H9 (cell line): ENCODE results near the gene AMH. TPM values are rescaled to one million over a fixed set of nuclear protein-coding genes. Genes with fewer than 3 reads are reported as not detected.

Experiments used
- DNase-seq: peaks from one replicate; pipeline ENCODE4 v3.0.0-alpha.2; 2017
- H2AFZ ChIP-seq: one replicate; pipeline ENCODE4 v1.6.1; 2013; ENCODE audit warnings: mild to moderate bottlenecking, low read length, control low read depth, moderate library complexity
- H2AK5ac ChIP-seq: 2 replicates; pipeline ENCODE4 v1.6.1; 2013; ENCODE audit warnings: low read length, control low read depth, mixed read lengths; ENCODE audit not compliant: insufficient read length
- H2BK120ac ChIP-seq: one replicate; pipeline ENCODE4 v1.6.1; 2013; ENCODE audit warnings: low read depth, mild to moderate bottlenecking, low read length, control low read depth, inconsistent platforms; ENCODE audit not compliant: poor library complexity, severe bottlenecking
- H2BK12ac ChIP-seq: 2 replicates; pipeline ENCODE4 v1.6.1; 2013; ENCODE audit warnings: low read length, control low read depth, mixed read lengths, low read depth; ENCODE audit not compliant: insufficient read length
- H2BK15ac ChIP-seq: 2 replicates; pipeline ENCODE4 v1.6.1; 2013; ENCODE audit warnings: low read depth, low read length, control low read depth
- H2BK20ac ChIP-seq: one replicate; pipeline ENCODE4 v1.6.1; 2013; ENCODE audit warnings: low read depth, mild to moderate bottlenecking, low read length, control low read depth, inconsistent platforms; ENCODE audit not compliant: poor library complexity, severe bottlenecking
- H2BK5ac ChIP-seq: 2 replicates; pipeline ENCODE4 v1.6.1; 2013; ENCODE audit warnings: low read length, control low read depth, mixed read lengths; ENCODE audit not compliant: insufficient read length
- H3K14ac ChIP-seq: 2 replicates; pipeline ENCODE4 v1.6.1; 2013; ENCODE audit warnings: low read length, control low read depth; ENCODE audit not compliant: insufficient read depth
- H3K18ac ChIP-seq: 2 replicates; pipeline ENCODE4 v1.6.1; 2013; ENCODE audit warnings: low read depth, mild to moderate bottlenecking, mixed read lengths, low read length, control low read depth; ENCODE audit not compliant: insufficient read length
- H3K23ac ChIP-seq: 2 replicates; pipeline ENCODE4 v1.6.1; 2013; ENCODE audit warnings: low read length, control low read depth, mixed read lengths, low read depth; ENCODE audit not compliant: insufficient read length
- H3K23me2 ChIP-seq: 2 replicates; pipeline ENCODE4 v1.6.1; 2013; ENCODE audit warnings: low read depth, mild to moderate bottlenecking, mixed read lengths, low read length, control low read depth; ENCODE audit not compliant: insufficient read length, poor library complexity, severe bottlenecking
- H3K27ac ChIP-seq: 2 replicates; pipeline ENCODE4 v1.5.1; 2013; ENCODE audit warnings: low read length, control low read depth, mixed read lengths, low read depth; ENCODE audit not compliant: insufficient read length
- H3K27me3 ChIP-seq: 2 replicates; pipeline ENCODE4 v1.6.1; 2013; ENCODE audit warnings: low read length, control low read depth, inconsistent platforms; ENCODE audit not compliant: insufficient read depth
- H3K4ac ChIP-seq: 2 replicates; pipeline ENCODE4 v1.6.1; 2013; ENCODE audit warnings: low read depth, mild to moderate bottlenecking, control low read depth, inconsistent platforms, low read length, moderate library complexity
- H3K4me1 ChIP-seq: 2 replicates; pipeline ENCODE4 v1.6.1; 2013; ENCODE audit warnings: low read length, control low read depth, inconsistent platforms; ENCODE audit not compliant: insufficient read depth
- H3K4me2 ChIP-seq: 2 replicates; pipeline ENCODE4 v1.6.1; 2013; ENCODE audit warnings: low read length, control low read depth, mixed read lengths; ENCODE audit not compliant: insufficient read length, insufficient read depth
- H3K56ac ChIP-seq: 2 replicates; pipeline ENCODE4 v1.6.1; 2013; ENCODE audit warnings: low read depth, mild to moderate bottlenecking, mixed read lengths, low read length, control low read depth; ENCODE audit not compliant: insufficient read length
- H3K79me1 ChIP-seq: 2 replicates; pipeline ENCODE4 v1.6.1; 2013; ENCODE audit warnings: low read depth, mild to moderate bottlenecking, moderate library complexity, low read length, control low read depth, inconsistent platforms; ENCODE audit not compliant: insufficient read depth, poor library complexity, severe bottlenecking
- H3K79me2 ChIP-seq: 2 replicates; pipeline ENCODE4 v1.6.1; 2013; ENCODE audit warnings: low read length, control low read depth, inconsistent platforms; ENCODE audit not compliant: insufficient read depth
- H3K9ac ChIP-seq: 2 replicates; pipeline ENCODE4 v1.6.1; 2013; ENCODE audit warnings: low read length, control low read depth, mixed read lengths; ENCODE audit not compliant: insufficient read length; ENCODE audit errors: extremely low read depth
- H3K9me3 ChIP-seq: one replicate; pipeline ENCODE4 v1.6.1; 2013; ENCODE audit warnings: low read depth, low read length, inconsistent platforms; ENCODE audit not compliant: control insufficient read depth
- H3T11ph ChIP-seq: one replicate; pipeline ENCODE4 v1.6.1; 2013; ENCODE audit warnings: mild to moderate bottlenecking, low read length, control low read depth, inconsistent platforms
- H4K20me1 ChIP-seq: one replicate; pipeline ENCODE4 v1.6.1; 2013; ENCODE audit not compliant: control insufficient read depth, insufficient read length, insufficient read depth
- H4K5ac ChIP-seq: 2 replicates; pipeline ENCODE4 v1.6.1; 2013; ENCODE audit warnings: low read depth, mild to moderate bottlenecking, mixed read lengths, low read length, control low read depth; ENCODE audit not compliant: insufficient read length
- H4K8ac ChIP-seq: replicated peaks from 2 replicates; pipeline ENCODE4 v1.6.1; 2013; ENCODE audit warnings: low read length, control low read depth, mixed read lengths, low read depth; ENCODE audit not compliant: insufficient read length
- H4K91ac ChIP-seq: 2 replicates; pipeline ENCODE4 v1.6.1; 2013; ENCODE audit warnings: low read depth, mild to moderate bottlenecking, moderate library complexity, mixed read lengths, low read length, control low read depth; ENCODE audit not compliant: insufficient read length
- H3K27ac Mint-ChIP-seq, 3 experiments: 2 replicates in 2 of 3; 3 replicates in 1 of 3; pipeline ENCODE4 v1.8.0; 2020 to 2021; ENCODE audit warnings: mixed read lengths in 3 of 3, mild to moderate bottlenecking in 1 of 3, moderate library complexity in 1 of 3
- H3K27me3 Mint-ChIP-seq: 2 replicates; pipeline ENCODE4 v1.8.0; 2021; ENCODE audit warnings: low read depth, mild to moderate bottlenecking, moderate library complexity, mixed read lengths
- H3K36me3 Mint-ChIP-seq, 3 experiments: 2 replicates in 2 of 3; 3 replicates in 1 of 3; pipeline ENCODE4 v1.8.0; 2020 to 2021; ENCODE audit warnings: low read depth in 3 of 3, mixed read lengths in 3 of 3; ENCODE audit not compliant: insufficient read depth in 1 of 3
- H3K4me1 Mint-ChIP-seq, 2 experiments: 2 replicates each; pipeline ENCODE4 v1.8.0; 2020; ENCODE audit warnings: mixed read lengths in 2 of 2
- H3K4me3 Mint-ChIP-seq, 2 experiments: 2 replicates in 1 of 2; 3 replicates in 1 of 2; pipeline ENCODE4 v1.8.0; 2020 to 2021; ENCODE audit warnings: mild to moderate bottlenecking in 2 of 2, mixed read lengths in 2 of 2, moderate library complexity in 1 of 2
- H3K9me3 Mint-ChIP-seq, 2 experiments: 2 replicates in 1 of 2; 3 replicates in 1 of 2; pipeline ENCODE4 v1.8.0; 2020; ENCODE audit warnings: mild to moderate bottlenecking in 2 of 2, mixed read lengths in 2 of 2, moderate library complexity in 1 of 2
- WGBS: extraction: QIAGEN DNeasy Blood & Tissue Kit; methylation state at CpG from one replicate; pipeline ENCODE4 v1.1.7; 2013; ENCODE audit warnings: missing lambda C conversion rate, low lambda C conversion rate, mixed read lengths; ENCODE audit not compliant: insufficient read length; ENCODE audit errors: extremely low coverage; 5-methylcytosine and 5-hydroxymethylcytosine counted together
- total RNA-seq: library from RNA; stranded (reverse); gene quantifications from 2 replicates; pipeline ENCODE4 v1.2.1, GENCODE V29; 2021
- TF ChIP-seq, protein P1 (sequence below): fragments of 200-600 bp; sonication (generic); conservative IDR thresholded peaks from 3 replicates; pipeline ENCODE4 v1.8.0; 2021; ENCODE audit warnings: antibody characterized with exemption, mild to moderate bottlenecking

Gene AMH
- total RNA-seq, 1 experiment from 2014 or later, result 70.7 TPM

DNA sequence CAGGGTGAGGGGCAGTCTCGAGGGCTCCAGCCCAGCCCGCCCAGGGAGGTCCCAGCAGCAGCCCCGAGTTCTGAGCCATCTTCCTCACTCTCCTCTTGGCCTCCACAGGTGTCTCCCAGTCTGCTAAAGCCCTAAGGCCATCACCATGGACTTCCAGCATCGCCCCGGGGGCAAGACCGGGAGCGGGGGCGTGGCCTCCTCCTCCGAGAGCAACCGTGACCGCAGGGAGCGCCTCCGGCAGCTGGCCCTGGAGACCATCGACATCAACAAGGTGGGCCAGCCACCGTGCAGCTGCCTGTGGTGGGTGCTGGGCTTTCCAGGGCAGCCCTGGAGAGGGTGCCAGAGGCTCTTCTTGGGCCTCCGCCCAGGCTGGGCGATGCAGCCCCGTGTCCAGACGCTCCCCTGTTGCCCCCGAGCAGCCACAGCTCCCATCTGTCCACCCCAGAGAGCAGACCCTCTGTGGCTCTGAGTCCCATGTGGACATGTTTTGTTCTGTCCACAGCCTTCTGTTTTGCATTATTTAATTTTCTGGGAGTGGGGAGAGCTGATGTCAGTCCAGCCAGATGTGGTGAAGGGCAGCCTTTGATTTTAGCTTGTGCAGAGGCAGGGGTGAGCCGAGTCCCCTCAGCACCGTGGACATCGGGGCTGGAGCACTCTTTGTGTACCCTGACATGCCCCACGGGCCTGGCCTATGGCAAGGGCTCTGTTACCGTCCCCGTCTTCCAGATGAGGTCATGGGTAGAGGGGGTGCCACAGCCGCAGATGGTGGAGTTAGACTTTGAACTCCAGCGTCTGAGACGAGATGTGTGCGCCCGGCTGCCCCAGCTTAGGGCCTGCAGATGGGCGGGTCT lies 5.6 kb upstream of the AMH start:
- no peak overlapping the region for H2BK15ac ChIP-seq
- no peaks in the 10 kb centered on the region for H3K27me3 ChIP-seq
- H4K8ac ChIP-seq, result no peak overlapping the region
- WGBS, result no CpG with 5 or more reads among the region's 32 CpGs
- H3K9me3 ChIP-seq, result no peaks in the 10 kb centered on the region
- H4K20me1 ChIP-seq, result peaks cover 2% of the 10 kb centered on the region
- Mint-ChIP-seq H3K4me3 (no peak overlapping the region; a peak in 1 of 5 replicates), H3K27ac (no peak overlapping the region; a peak in 1 of 7 replicates), H3K9me3 (no peaks in the 10 kb centered on the region), H3K4me1 (peaks cover 25 to 26% of the 10 kb centered on the region in 2 experiments), H3K36me3 (peaks cover 18 to 57% (median 50%) of the 10 kb centered on the region in 3 experiments; a peak in 6 of 7 replicates), H3K27me3 (no peaks in the 10 kb centered on the region; the same call in 1 of the 2 replicates)
- no peak overlapping the region for H4K5ac ChIP-seq
- H3K18ac ChIP-seq, result no peak overlapping the region
- no peaks in the 10 kb centered on the region for H3K4me1 ChIP-seq
- H2BK5ac ChIP-seq, result no peak overlapping the region
- H4K91ac ChIP-seq, result no peak overlapping the region
- H2AK5ac ChIP-seq, result no peak overlapping the region
- H3K27ac ChIP-seq, result no peak overlapping the region
- TF ChIP-seq, protein P1, sequence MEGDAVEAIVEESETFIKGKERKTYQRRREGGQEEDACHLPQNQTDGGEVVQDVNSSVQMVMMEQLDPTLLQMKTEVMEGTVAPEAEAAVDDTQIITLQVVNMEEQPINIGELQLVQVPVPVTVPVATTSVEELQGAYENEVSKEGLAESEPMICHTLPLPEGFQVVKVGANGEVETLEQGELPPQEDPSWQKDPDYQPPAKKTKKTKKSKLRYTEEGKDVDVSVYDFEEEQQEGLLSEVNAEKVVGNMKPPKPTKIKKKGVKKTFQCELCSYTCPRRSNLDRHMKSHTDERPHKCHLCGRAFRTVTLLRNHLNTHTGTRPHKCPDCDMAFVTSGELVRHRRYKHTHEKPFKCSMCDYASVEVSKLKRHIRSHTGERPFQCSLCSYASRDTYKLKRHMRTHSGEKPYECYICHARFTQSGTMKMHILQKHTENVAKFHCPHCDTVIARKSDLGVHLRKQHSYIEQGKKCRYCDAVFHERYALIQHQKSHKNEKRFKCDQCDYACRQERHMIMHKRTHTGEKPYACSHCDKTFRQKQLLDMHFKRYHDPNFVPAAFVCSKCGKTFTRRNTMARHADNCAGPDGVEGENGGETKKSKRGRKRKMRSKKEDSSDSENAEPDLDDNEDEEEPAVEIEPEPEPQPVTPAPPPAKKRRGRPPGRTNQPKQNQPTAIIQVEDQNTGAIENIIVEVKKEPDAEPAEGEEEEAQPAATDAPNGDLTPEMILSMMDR, result no peak
- no peak overlapping the region; the same call in 1 of the 2 replicates for H3K14ac ChIP-seq
- H3K9ac ChIP-seq, result no peak overlapping the region
- H3K79me1 ChIP-seq, result peaks cover 13% of the 10 kb centered on the region
- H2BK120ac ChIP-seq, result no peak overlapping the region
- DNase-seq, result no peak
- H2BK20ac ChIP-seq, result no peak overlapping the region
- H2BK12ac ChIP-seq, result no peak overlapping the region
- peaks cover 40% of the 10 kb centered on the region; the same call in 1 of the 2 replicates for H3K79me2 ChIP-seq
- no peak overlapping the region for H3K4ac ChIP-seq
- H3K56ac ChIP-seq, result no peak overlapping the region
- no peak overlapping the region for H2AFZ ChIP-seq
- no peak overlapping the region for H3T11ph ChIP-seq
- no peak overlapping the region for H3K4me2 ChIP-seq
- H3K23ac ChIP-seq, result no peak overlapping the region
- H3K23me2 ChIP-seq, result no peaks in the 10 kb centered on the region
